Neuronal stem cell (in vitro differentiated cells): ENCODE data around the gene ATP11A.
"Not testable (repeated sequence)": the region's sequence is repeated elsewhere in the genome, so short reads cannot be mapped to it uniquely, and the experiment has no call there.

Experiments used
- DNase-seq: peaks from one replicate; pipeline ENCODE4 v3.0.0-alpha.2; 2013; ENCODE audit warnings: low spot score
- H2AFZ ChIP-seq: one replicate; pipeline ENCODE4 v1.6.1; 2013; ENCODE audit warnings: mild to moderate bottlenecking, low read length, inconsistent platforms
- H2AK5ac ChIP-seq: 2 replicates; pipeline ENCODE4 v1.6.1; 2013; ENCODE audit warnings: low read depth, mild to moderate bottlenecking, inconsistent platforms, low read length, moderate library complexity, mixed read lengths
- H2BK120ac ChIP-seq: 2 replicates; pipeline ENCODE4 v1.6.1; 2013; ENCODE audit warnings: low read depth, mild to moderate bottlenecking, inconsistent platforms, low read length, moderate library complexity, mixed read lengths
- H2BK12ac ChIP-seq: one replicate; pipeline ENCODE4 v1.6.1; 2013; ENCODE audit warnings: low read length, inconsistent platforms
- H2BK15ac ChIP-seq: 2 replicates; pipeline ENCODE4 v1.6.1; 2013; ENCODE audit warnings: mild to moderate bottlenecking, low read length, inconsistent platforms, mixed read lengths
- H2BK5ac ChIP-seq: one replicate; pipeline ENCODE4 v1.6.1; 2013; ENCODE audit warnings: inconsistent platforms, mild to moderate bottlenecking, low read length, moderate library complexity
- H3K14ac ChIP-seq: one replicate; pipeline ENCODE4 v1.6.1; 2013; ENCODE audit warnings: low read length, inconsistent platforms
- H3K18ac ChIP-seq: 2 replicates; pipeline ENCODE4 v1.6.1; 2013; ENCODE audit warnings: low read length, inconsistent platforms
- H3K23ac ChIP-seq: 2 replicates; pipeline ENCODE4 v1.6.1; 2013; ENCODE audit warnings: low read depth, mild to moderate bottlenecking, mixed read lengths, low read length, inconsistent platforms; ENCODE audit not compliant: poor library complexity
- H3K27ac ChIP-seq: replicated peaks from 3 replicates; pipeline ENCODE4 v1.5.1; 2013; ENCODE audit warnings: low read length, inconsistent platforms
- H3K27me3 ChIP-seq, 3 experiments: 2 replicates each; pipeline ENCODE4 v1.6.1; 2013; ENCODE audit warnings: low read length in 3 of 3, mild to moderate bottlenecking in 2 of 3, inconsistent platforms in 1 of 3, low read depth in 1 of 3, mixed read lengths in 1 of 3, moderate library complexity in 1 of 3; ENCODE audit not compliant: control insufficient read depth in 3 of 3, insufficient read depth in 3 of 3
- H3K36me3 ChIP-seq, 2 donors: replicated peaks in 1 of 2; 2 replicates each; pipeline ENCODE4 v1.6.1; 2013; ENCODE audit warnings: low read length in 2 of 2; ENCODE audit not compliant: control insufficient read depth in 2 of 2, insufficient read depth in 2 of 2
- H3K4ac ChIP-seq: 2 replicates; pipeline ENCODE4 v1.6.1; 2013; ENCODE audit warnings: inconsistent platforms, mild to moderate bottlenecking, low read length, moderate library complexity
- H3K4me1 ChIP-seq, 2 donors: 1 replicate in 1 of 2; 2 replicates in 1 of 2; pipeline ENCODE4 v1.6.1; 2013; ENCODE audit warnings: low read length in 2 of 2, low read depth in 1 of 2; ENCODE audit not compliant: control insufficient read depth in 2 of 2, insufficient read depth in 1 of 2
- H3K4me2 ChIP-seq: one replicate; pipeline ENCODE4 v1.6.1; 2013; ENCODE audit warnings: mild to moderate bottlenecking, low read length, inconsistent platforms; ENCODE audit not compliant: insufficient read depth, poor library complexity, severe bottlenecking
- H3K4me3 ChIP-seq, 2 donors: 2 replicates each; pipeline ENCODE4 v1.5.1; 2013; ENCODE audit warnings: low read length in 2 of 2, mild to moderate bottlenecking in 2 of 2, inconsistent platforms in 1 of 2, moderate library complexity in 1 of 2
- H3K79me1 ChIP-seq: one replicate; pipeline ENCODE4 v1.6.1; 2013; ENCODE audit warnings: low read depth, mild to moderate bottlenecking, inconsistent platforms, low read length, moderate library complexity
- H3K9ac ChIP-seq: one replicate; pipeline ENCODE4 v1.6.1; 2013; ENCODE audit warnings: mild to moderate bottlenecking, low read depth, low read length, inconsistent platforms; ENCODE audit not compliant: poor library complexity
- H3K9me3 ChIP-seq, 2 donors: replicated peaks in 1 of 2; 2 replicates each; pipeline versions ENCODE3 to v1.6.1; 2013; ENCODE audit warnings: low read length in 2 of 2, mild to moderate bottlenecking in 2 of 2, inconsistent platforms in 1 of 2, low read depth in 1 of 2, mixed read lengths in 1 of 2, moderate library complexity in 1 of 2; ENCODE audit not compliant: control insufficient read depth in 2 of 2, insufficient read depth in 1 of 2
- H4K8ac ChIP-seq: one replicate; pipeline ENCODE4 v1.6.1; 2013; ENCODE audit warnings: low read depth, mild to moderate bottlenecking, inconsistent platforms, low read length, moderate library complexity
- H4K91ac ChIP-seq: one replicate; pipeline ENCODE4 v1.6.1; 2013; ENCODE audit warnings: low read length, low read depth, mild to moderate bottlenecking, inconsistent platforms; ENCODE audit not compliant: poor library complexity
- WGBS, 2 donors: extraction: QIAGEN DNeasy Blood & Tissue Kit; methylation state at CpG; one replicate each; pipeline ENCODE4 v1.1.7; 2013; ENCODE audit warnings: missing lambda C conversion rate in 2 of 2, mixed read lengths in 1 of 2; ENCODE audit not compliant: insufficient read length in 2 of 2, insufficient replicate concordance in 1 of 2; ENCODE audit errors: extremely low coverage in 2 of 2; 5-methylcytosine and 5-hydroxymethylcytosine counted together

The ATP11A gene

GRCh38 chr13:112675366-112675756 is 14.5 kb upstream of the ATP11A start:
- DNase-seq: no peak

DNA sequence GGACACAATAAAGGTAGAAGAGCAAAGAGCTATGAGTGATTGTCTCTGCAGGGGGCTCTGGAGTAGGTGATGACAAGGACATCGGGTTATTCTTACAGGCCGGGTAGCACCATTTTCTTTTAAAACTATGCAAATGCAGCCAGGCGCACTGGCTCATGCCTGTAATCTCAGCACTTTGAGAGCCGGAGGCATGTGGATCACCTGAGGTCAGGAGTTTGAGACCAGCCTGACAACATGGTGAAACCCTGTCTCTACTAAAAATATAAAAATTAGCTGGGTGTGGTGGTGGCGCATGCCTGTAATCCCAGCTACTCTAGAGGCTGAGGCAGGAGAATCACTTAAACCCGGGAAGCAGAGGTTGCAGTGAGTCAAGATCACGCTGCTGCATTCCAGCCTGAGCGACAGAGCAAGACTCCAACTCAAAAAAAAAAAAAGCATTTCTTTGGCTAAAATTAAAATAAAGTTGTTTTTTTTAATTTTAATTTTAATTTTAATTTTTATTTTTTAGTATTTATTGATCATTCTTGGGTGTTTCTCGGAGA is 12.3 kb upstream of the ATP11A start:
- not testable (repeated sequence) for H3K36me3 ChIP-seq, H2BK12ac ChIP-seq, H3K27me3 ChIP-seq, H3K4me2 ChIP-seq, H2BK120ac ChIP-seq, H2BK15ac ChIP-seq, H3K4me3 ChIP-seq, H2AK5ac ChIP-seq, H2AFZ ChIP-seq, H3K4me1 ChIP-seq, H3K18ac ChIP-seq, H2BK5ac ChIP-seq, DNase-seq, H4K91ac ChIP-seq, H4K8ac ChIP-seq, H3K23ac ChIP-seq, H3K4ac ChIP-seq, H3K9ac ChIP-seq, H3K9me3 ChIP-seq, H3K27ac ChIP-seq, H3K79me1 ChIP-seq, H3K14ac ChIP-seq
- WGBS, 2 donors: no CpG with 5 or more reads among the region's 9 CpGs

More at GRCh38 chr13:112675366-112675756, 14.5 kb upstream of the ATP11A start:
- Histone ChIP-seq H2AK5ac (no peak overlapping the region), H4K91ac (no peak overlapping the region), H3K4me3 (no peak overlapping the region), H3K36me3 (no peaks in the 10 kb centered on the region), H4K8ac (no peak overlapping the region), H2BK12ac (no peak overlapping the region), H3K9me3 (peaks cover 4% of the 10 kb centered on the region in 2 donors), H3K4me1 (peaks cover 0 to 2% of the 10 kb centered on the region in 2 donors), H3K4ac (no peak overlapping the region), H3K9ac (no peak overlapping the region), H3K4me2 (no peak overlapping the region), H2BK15ac (no peak overlapping the region), H2BK120ac (no peak overlapping the region), H3K27ac (no peak overlapping the region), H3K14ac (no peak overlapping the region), H3K27me3 (peaks cover 0 to 10% (median 0%) of the 10 kb centered on the region in 3 experiments), H2BK5ac (no peak overlapping the region), H2AFZ (no peak overlapping the region), H3K18ac (no peak overlapping the region), H3K79me1 (peaks cover 1% of the 10 kb centered on the region), H3K23ac (no peak overlapping the region)
- no CpG with 5 or more reads among the region's 7 CpGs for WGBS, 2 donors

- H3K36me3 ChIP-seq: no peaks in the 10 kb centered on the region
- H2BK120ac ChIP-seq: no peak overlapping the region
- peak overlapping the region in 1 of 2 donors; percentile 50 for H3K4me3 ChIP-seq
- peak overlapping the region; percentile 97 for H2AK5ac ChIP-seq
- DNase-seq: no peak
- no peak overlapping the region for H3K14ac ChIP-seq
- H4K8ac ChIP-seq: no peak overlapping the region
- H4K91ac ChIP-seq: no peak overlapping the region
- H3K18ac ChIP-seq: no peak overlapping the region
- H2BK5ac ChIP-seq: no peak overlapping the region
- no peaks in the 10 kb centered on the region for H3K4me1 ChIP-seq
- H3K27me3 ChIP-seq: peaks cover 0 to 11% (median 0%) of the 10 kb centered on the region in 3 experiments
- no peak overlapping the region for H3K4ac ChIP-seq
- H2AFZ ChIP-seq: no peak overlapping the region
- no peak overlapping the region for H3K23ac ChIP-seq
- H3K4me2 ChIP-seq: no peak overlapping the region
- H3K9me3 ChIP-seq: peaks cover 4 to 6% of the 10 kb centered on the region in 2 donors
- no peak overlapping the region for H3K9ac ChIP-seq
- H2BK15ac ChIP-seq: peak overlapping the region; percentile 1
- H3K79me1 ChIP-seq: no peaks in the 10 kb centered on the region
- no peak overlapping the region for H2BK12ac ChIP-seq
- WGBS, 2 donors: no CpG with 5 or more reads among the region's 17 CpGs
- H3K27ac ChIP-seq: no peak overlapping the region
Measured at GRCh38 chr13:112679381-112679780, 10.5 kb upstream of the ATP11A start.

- H2BK15ac ChIP-seq: peak overlapping the region; percentile 67
- H3K36me3 ChIP-seq: no peaks in the 10 kb centered on the region
- H2AK5ac ChIP-seq: peak overlapping the region; percentile 97
- H3K18ac ChIP-seq: peak overlapping the region; percentile 45
- H2BK12ac ChIP-seq: peak overlapping the region; percentile 58
- no peak overlapping the region for H4K91ac ChIP-seq
- DNase-seq: no peak
- peaks cover 4 to 6% of the 10 kb centered on the region in 2 donors for H3K9me3 ChIP-seq
- peak overlapping the region; percentile 76 for H2BK120ac ChIP-seq
- WGBS, 2 donors: no CpG with 5 or more reads among the region's 20 CpGs
- H2AFZ ChIP-seq: no peak overlapping the region
- no peak overlapping the region for H3K23ac ChIP-seq
- H3K4ac ChIP-seq: no peak overlapping the region
- H4K8ac ChIP-seq: no peak overlapping the region
- H3K27ac ChIP-seq: no peak overlapping the region
- peak overlapping the region in 1 of 2 donors; percentile 2 for H3K4me3 ChIP-seq
- H3K9ac ChIP-seq: no peak overlapping the region
- H3K4me1 ChIP-seq: no peaks in the 10 kb centered on the region
- H3K27me3 ChIP-seq: peaks cover 0 to 12% (median 0%) of the 10 kb centered on the region in 3 experiments
- H2BK5ac ChIP-seq: peak overlapping the region; percentile 75
- H3K4me2 ChIP-seq: no peak overlapping the region
- H3K79me1 ChIP-seq: no peaks in the 10 kb centered on the region
- H3K14ac ChIP-seq: peak overlapping the region; percentile 40
Measured at GRCh38 chr13:112679932-112680677, 9.7 kb upstream of the ATP11A start.
